Ramos (cell line): Measurements from ENCODE around the gene MYOG.

ENCODE experiments used
- in situ Hi-C: fragments of 300-500 bp; cut with MboI; formaldehyde crosslinking; loops from one replicate; pipeline ENCODE4 v1.14.3; 2022; ENCODE audit warnings: low sequenced_read_pairs; ENCODE audit not compliant: unreplicated experiment

Gene MYOG

DNA sequence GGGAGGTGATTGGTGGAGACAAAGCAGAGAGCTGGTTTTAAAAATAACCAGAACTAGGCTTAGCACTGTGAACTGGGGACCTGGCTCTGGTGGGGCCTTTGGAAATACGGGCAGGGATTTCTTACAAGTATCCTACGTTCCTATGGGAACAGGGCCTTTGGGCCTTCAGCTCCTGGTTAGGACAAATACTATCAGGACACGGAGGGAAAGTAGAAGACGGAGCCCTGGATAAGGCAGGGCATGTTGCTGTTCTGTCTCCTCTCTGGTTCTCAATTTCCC, 5.3 kb upstream of the MYOG start:
- in situ Hi-C loops = no loop called here

DNA sequence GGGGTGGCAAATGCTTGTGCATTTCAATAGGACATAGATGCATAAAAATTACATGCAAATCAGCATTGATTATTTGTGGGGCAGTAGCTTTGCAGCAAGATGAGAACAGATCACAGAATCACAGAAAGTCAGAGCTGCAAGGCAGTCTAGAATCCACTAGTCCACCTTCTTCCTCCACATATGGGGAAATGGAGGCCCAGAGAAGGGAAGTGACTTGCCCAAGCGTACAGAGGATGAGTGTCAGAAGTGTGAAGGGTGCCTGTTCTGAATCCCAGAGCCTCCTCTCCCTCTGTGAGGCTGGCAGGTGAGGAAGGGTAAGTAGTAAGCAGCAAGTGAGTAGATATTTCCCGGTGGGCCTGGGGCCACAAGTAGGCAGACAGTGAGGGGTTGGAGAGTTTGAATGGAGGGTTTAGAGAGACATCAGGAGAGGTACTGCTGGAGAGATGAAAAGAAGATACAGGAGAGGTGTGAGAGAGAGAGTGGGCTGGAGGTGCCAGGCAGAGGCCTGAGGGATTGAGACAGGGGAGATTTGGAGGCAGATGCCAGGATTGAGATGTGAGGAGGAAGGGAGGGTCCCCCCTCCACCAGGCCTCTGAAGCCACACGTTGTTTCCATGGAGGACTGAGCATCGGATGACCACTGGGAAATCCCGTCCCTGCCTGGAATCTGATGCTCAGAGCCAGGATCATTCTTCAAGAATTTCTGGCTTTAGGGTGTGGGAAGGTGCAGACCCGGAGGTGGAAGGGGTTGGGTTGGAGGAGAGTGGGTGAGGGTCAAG, 4.8 kb upstream of the MYOG start:
- in situ Hi-C loops = no loop called here

DNA sequence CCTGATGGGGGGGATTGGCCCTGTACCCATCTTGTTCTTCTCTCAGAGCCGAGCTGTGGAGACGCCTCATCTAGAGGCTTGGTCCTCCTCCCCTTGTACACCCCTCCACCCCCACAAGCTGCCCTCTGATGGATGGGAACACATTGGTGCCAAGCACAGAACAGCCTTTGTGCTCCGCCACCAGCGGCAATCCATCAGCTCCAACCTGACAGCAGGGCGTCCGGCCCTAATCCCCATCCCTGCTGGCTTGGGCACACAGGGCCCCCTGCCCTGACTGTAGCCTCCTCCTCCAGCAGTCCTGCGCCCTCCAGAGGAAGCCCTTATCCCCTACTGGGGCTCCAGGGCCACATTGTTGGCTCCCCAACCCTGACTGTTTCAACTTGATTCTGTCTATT, 3.8 kb upstream of the MYOG start:
- in situ Hi-C loops = no loop called here

DNA sequence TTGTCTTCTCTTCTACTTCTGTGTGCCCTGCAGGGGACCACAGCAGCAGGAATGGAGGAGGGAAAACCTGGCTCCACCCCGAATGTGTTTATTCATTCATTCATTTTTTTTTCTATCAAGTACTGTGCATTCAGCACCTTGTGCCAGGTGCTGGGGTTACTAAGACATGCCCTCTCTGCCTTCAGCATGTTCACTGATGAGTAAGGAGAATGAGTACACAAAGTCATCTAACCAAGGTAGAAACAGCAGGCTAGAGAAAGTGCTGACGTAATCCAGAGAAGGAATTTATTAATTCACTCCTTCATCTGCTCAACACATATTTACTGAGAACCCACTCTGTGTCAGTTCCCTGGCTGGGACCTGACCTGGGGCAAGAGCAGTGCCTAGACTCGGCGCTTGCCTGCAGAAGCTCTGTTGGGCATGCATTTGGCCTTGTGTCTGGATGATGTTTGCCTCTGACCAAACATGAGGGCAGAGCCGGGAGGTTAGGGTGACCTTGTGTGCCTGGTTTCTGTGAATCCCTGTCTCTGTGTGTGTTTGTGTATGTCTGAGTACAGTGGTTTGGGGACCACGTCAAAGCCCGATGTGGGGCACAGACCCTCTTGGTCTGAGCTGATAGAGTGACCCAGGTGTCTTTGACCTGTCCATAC, 3.3 kb upstream of the MYOG start:
- in situ Hi-C loops = no loop called here

DNA sequence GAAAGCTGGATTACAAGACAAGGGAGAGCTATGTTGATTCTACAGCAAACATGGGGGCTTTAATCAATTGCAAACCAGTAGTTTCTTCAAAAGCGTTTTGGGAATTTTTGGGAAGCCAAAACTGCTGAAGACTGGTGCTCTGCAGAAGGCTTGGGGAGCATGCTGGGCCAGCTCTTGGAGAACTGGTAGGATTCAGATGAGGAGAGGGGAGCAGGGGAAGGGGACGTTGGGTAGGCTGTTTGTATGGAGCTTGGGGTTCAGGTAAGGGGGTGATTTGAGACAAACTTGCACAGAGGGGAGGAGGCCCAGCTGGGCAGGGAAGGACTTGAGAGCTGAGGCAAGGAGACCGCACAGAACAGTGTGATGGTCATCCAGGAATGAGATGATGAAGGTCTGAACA, 2.6 kb upstream of the MYOG start:
- in situ Hi-C loops = no loop called here

DNA sequence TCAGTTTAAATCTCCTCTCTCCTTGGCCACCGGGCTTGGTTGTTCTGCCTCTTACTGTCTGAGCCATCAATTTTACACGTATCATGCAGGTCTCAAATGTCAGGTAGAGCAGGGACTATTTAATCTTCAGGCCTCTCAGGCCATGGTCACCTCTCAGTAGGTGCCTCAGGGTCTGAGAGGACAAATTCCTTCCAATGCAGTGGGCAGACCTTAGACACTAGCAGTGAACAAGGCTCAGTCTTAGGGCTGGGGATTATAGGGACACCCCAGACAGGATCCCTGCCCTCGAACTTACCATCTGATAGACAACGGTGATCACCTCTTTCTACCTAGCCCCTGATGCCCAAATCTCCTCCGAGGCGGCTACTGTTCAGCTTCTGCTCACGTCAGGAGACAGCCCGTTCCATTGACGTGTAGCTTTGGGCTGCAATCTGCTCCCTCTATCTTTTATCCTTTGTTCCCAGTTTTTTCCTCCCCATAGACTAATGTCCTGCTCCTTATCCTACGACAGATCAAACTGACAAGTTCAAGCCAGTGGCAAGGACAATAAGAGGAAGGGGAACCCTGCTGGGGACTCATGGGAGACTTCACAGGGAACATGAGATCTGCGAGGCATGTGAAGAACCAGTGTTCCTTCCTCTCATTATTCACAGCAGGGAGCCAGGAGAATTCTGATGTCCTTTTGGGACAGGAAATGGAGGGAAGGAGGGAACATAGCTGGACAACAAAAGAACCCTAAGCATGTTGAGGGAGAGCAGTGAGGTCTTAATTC, 1.4 kb upstream of the MYOG start:
- in situ Hi-C loops = no loop called here

DNA sequence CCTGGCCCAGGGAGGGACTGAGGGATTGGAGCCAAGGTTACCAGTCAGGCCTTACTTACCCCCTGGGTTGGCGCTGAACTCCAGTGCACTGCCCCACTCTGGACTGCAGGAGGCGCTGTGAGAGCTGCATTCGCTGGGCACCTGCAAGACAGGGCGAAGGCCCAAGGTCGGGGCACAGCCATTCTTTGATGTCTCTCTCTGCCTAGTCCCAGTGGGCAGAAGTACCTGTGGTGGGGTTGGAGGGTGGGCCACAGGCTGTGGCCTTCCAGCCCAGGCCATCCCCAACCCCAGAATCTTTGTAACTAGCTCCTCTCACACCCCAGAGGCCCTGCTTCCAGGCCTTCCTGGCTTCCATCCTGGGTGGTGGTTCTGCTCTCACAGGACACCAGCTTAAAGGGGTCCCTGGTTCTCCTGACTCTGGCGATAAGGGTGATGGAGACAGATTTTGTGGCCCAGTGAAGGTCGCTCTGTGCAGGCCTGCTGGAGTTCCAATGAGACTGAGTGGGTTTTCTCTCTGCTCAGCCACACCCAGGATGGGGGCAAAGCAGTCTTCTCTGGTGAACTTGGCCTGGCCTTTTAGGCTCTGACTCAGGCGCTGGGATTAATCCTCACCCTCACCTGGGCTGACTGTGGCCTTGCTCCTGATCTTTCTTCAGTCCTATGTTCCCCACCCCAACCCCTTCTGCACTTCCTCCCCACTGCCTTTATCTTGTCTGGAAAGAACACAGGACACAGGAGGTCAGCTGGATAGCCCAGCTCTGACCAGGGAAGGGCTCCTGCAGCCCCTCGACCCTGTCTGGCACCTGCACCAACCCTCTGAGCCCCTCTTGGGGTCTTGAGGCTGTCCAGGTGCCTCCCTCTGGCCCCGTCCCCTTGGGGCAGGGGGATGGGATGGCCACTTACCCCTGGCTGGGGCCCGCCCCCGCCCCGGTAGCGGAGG, 954 bp downstream of the MYOG start:
- in situ Hi-C loops = no loop called here

DNA sequence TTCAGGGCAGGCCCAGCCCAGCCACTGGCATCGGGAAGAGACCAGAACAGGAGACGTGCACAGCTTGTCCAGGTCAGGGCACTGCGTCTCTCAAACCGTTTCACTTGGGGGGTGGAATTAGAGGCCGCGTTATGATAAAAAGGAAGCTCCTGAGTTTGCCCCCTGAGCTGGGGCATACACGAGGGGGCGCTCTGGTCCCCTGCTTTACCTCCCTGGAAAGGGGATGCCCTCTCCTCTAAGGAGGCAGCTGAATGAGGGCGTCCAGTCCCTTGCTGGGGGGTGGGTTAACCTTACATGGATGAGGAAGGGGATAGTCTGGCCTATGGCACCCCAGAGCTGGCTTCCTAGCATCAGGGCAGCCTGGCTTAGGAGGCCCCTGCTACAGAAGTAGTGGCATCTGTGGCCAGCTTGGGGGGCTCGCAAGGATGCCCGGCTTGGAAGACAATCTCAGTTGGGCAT, 2.3 kb downstream of the MYOG start:
- in situ Hi-C loops = no loop called here

DNA sequence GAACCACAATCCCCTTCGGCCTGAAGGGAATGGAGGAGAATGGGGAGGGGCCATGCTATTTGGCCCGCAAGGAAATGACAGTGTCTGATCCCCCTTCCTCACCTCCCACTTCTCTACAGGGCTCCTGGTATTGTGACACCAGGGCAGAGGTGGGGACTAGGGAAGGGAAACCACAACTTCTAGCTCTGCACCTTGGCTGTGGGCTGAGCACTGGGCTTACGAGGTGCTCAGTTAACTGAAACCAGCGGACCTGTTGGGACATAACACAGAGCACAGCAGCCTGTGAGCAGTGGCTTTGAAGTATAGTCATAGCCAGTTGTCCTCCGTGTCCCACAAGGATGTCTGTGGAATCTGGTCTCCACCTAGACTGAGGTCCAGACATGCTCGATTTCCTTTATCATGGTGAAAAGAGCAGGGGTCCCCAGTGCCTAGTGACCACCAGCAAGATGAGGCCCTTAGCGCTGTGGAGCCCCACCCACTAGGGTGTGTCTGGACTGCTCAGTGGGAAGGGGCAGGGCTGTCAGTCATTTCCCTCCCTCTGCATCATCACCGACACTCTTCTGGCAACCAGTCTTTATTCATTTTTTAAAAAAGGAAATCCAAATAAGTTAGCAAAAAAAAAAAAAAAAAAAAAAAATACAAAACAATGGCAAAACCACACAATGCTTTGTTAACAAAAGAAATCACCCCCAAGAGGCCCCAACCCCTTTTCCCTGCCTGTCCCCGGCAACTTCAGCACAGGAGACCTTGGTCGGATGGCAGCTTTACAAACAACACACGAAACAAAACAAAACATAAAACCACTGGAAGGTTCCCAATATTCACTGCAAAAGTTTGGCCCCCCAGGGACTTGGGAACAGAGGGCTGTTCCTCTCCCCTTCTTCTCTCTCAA, 3.0 kb downstream of the MYOG start:
- in situ Hi-C loops = no loop called here

DNA sequence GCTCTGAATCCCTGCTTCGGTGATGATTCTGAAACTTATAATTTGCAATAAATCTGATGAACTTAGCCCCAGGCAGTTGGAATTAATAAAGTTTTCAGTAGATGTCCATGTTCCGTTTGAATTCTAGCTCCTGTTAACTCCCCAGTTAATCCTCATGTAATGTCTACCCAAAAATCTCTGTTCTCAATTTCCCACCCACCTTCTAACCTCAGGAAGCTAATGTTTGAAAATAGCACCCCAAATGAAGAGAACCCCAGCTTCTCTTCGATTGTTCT, 3.6 kb downstream of the MYOG start:
- in situ Hi-C loops = no loop called here

DNA sequence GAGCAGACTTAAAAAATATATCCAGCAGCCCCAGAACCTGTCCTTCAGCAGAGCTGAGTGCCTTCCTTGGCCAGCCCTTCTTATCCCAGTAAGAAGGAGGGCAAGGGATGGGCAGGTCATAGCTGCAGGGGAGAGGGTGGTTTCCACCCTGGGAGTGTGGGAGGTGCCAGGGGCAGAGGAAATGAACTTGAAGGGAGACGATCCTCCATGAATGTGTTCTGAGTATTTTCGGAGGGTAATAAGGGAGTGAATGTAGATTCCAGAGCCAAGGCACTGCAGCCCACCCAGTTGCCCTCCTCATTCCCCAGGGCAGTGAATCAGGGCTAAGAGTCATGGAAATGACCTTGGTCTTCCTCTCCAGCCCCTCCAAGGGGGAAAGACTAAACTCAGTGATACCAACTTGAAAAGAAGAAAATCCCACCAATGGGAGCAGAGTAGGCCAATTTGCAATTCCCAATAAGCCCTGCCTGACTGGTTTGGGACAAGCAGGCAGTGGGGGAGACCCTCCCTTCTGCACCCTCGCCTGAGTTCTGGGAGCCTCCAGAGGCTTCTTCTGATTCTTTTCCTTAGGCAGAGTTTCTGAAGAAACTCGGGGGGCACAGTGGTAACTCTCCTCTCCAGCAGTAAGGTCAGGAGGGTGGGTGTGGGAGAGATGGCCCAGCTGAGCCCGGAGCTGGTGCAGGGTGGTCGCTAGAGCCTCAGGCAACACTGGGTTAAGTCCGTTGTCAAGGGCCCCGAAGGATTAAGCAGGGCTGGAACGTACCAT, 4.2 kb downstream of the MYOG start:
- in situ Hi-C loops = no loop called here

DNA sequence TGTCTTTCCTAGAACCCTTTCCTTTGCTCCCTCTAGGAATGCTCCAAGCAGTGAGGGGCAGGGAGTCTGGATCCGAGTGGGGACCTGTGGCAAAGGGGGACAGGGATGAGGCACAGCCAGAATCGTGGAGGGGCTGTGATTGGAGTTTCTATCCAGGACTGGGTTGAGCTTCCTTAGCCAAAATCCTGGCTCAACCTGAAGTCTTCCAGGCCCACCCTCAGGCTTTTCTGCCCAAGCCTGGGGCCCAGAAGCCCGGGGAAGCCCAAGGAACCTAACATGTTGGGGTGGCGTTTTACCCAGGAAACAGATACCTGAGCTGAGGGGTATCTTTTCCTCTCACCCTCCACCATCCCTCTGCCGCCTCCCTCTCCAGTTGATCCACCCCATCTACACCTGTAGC, 5.4 kb downstream of the MYOG start:
- in situ Hi-C loops = no loop called here

DNA sequence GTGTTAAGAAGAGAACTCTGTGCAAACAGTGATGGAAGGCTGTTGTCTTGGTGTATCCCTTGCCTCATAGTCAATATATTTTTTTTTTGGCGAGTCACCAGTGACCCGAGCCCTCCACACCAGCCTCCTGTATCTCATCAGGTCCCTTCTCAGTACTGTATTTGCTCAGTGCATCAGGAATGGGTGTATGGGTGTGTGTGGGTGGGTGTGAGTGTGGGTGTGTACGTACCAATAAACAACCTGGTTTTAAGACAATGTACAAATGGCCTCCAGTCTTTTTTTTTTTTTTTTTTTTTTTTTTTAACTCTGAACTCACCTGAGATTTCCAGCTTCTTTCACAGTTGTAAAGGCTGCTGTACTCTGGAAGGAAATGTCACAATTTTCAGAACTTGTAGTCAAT, 7.3 kb downstream of the MYOG start:
- in situ Hi-C loops = no loop called here

DNA sequence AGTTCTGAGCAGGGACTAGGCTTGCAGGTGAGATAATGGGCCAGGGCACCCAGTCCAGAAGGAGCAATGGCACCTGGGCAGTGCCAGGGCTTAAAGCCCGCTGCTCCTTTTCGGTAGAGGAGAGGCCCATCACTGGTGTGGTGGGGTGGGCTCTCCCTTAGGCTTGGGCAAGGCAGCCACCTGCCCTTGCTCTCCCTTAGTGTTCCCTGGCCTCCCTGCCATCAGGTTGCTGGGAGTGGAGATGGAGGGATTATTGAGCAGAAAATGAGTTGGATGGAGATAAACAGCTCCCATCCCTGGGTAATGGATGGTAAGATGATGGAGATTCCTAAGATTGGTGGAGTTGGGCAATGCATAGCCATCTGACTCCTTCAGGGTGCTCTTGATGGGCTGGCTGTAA, 7.9 kb downstream of the MYOG start:
- in situ Hi-C loops = no loop called here

DNA sequence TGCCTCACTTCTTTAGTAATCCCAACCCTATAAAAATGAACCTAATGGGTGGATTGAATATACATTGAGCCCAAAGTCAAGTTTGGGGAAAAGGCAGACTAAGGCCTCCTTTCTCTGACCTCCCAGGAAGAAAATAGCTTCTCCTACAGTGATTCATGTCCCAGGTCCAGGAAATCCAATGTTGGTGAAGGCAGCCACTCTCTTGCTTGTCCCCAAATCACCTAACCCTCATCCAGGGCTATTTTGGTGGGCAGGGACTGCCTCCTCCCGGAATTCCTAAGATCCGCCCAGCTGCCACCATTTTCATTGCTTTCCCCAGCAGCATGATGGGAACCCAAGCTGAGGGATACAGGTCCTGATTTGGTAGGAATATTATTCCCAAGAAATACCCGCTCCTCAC, 8.4 kb downstream of the MYOG start:
- in situ Hi-C loops = no loop called here

DNA sequence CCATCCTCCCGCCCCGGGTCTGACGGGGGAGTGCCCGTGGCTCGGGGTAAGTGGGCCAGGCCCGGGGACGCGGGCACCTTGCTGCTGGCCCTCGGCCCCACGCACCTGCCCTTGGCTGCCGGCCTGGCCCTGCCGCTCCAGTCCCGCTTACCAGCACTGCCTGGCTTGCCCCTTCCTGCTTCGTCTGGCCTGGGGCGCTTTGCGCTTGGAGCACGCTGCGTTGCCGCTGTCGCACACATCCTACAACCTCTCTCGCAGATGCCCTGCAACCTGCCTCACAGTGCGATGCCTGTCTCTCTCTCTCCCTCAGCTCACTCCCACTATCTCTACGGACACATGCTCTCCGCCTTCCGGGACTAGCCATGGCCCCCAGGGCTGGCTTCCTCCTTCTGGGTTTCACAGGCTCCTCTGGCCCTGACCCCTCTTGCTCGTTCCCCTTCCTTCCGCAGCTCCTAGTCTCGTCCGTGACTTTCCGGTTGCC, 9.7 kb downstream of the MYOG start:
- in situ Hi-C loops = no loop called here

DNA sequence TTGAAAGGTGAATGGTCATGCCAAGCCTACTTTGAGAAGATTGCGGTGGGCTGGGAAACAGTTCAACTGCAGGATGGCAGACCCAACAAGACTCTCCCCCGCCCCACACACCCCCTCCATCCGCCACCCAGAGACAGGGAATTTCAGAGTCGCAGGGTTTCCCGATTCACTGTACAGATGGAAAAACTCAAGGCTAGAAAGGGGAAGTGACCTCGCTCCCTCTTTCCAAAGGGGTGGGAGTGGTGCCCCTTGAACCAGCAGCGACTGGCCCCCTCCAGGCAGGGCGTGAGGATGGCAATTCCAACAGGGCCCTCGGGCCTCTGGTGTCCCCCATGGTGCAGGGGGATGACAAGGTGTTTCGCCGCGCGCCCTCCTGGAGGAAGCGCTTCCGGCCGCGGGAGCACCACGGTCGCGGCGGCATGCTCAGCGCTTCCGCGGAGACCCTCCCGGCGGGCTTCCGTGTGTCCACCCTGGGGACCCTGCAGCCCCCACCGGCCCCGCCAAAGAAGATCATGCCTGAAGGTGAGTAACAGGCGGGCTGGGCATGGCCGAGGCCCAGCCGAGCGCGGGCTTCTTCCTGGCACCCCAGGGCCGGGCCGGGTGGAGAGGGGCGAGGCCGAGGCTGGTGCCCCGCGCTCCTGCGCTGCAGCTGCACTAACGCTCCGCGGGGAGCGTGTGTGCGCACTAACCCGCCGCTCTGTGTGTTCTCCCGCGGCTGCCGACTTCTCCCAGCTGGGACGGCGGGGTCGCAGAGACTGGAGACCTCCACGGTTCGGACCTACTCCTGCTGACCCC, 10.4 kb downstream of the MYOG start:
- in situ Hi-C loops = no loop called here

DNA sequence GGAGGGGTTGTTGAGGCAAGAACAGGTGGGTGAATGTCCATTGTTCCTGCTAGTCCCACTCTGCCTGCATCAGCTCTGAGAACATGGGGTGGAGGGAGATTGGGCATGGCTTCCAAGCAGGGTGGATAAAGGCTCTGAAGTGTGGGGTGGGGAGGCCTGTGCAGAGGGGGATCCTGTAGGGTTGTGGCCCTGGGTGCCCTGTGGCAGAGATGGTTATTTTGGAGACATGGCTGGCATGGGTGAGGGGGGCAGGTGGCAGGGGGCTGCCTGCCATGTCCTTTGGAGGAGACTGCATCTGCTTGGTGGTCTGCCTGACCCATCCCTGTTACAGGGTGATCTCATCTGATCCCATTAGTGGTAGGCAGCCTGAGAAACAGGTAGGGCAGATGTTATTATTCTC, 11.2 kb downstream of the MYOG start:
- in situ Hi-C loops = no loop called here
